Stomach (tissue), 4 donors: Measurements from ENCODE around the gene CCDC12.

Source experiments
- EP300 ChIP-seq: sonication (generic); formaldehyde crosslinking; IDR thresholded peaks from one replicate; pipeline ENCODE4 v1.6.1; 2017; ENCODE audit warnings: antibody characterized with exemption
- POLR2A ChIP-seq, 4 donors: fragments of 450-650 bp; IDR thresholded peaks; one replicate each; pipeline ENCODE4 v1.6.1; 2016; ENCODE audit warnings: antibody characterized with exemption in 4 of 4, control low read depth in 2 of 4, mild to moderate bottlenecking in 1 of 4, moderate library complexity in 1 of 4
- TF ChIP-seq, protein P1 (sequence below), 7 experiments: fragments of 450-650 bp in 4 of 7; fragments of 200-600 bp in 3 of 7; sonication (generic) in 3 of 7; IDR thresholded peaks; one replicate each; pipeline ENCODE4 v1.5.1; 2016 to 2019; ENCODE audit warnings: antibody characterized with exemption in 7 of 7, control low read depth in 2 of 7, mild to moderate bottlenecking in 1 of 7

DNA sequence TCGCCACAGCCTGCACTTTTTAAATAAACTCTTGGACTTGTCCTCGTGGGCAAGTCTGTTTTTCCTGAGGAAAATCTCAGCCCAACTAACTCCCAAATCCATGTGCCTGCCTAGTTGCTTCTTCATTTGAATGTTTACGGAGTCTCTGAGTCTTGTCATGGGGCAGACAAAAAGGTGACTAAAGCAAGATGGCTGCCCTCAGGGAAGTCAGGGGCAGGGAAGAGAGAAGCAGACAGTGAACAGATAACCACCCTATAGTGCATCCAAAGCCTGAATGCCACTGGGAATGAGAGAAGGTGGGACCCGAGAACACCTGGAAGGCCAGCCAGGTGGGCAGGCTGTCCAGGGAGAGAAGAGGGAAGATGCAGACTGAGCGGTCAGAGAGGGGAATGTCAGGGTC, 21.4 kb downstream of the CCDC12 start:
- TF ChIP-seq EP300 (no peak), POLR2A (IDR thresholded peaks at IDR 0.05) (no peak)
- TF ChIP-seq, protein P1, sequence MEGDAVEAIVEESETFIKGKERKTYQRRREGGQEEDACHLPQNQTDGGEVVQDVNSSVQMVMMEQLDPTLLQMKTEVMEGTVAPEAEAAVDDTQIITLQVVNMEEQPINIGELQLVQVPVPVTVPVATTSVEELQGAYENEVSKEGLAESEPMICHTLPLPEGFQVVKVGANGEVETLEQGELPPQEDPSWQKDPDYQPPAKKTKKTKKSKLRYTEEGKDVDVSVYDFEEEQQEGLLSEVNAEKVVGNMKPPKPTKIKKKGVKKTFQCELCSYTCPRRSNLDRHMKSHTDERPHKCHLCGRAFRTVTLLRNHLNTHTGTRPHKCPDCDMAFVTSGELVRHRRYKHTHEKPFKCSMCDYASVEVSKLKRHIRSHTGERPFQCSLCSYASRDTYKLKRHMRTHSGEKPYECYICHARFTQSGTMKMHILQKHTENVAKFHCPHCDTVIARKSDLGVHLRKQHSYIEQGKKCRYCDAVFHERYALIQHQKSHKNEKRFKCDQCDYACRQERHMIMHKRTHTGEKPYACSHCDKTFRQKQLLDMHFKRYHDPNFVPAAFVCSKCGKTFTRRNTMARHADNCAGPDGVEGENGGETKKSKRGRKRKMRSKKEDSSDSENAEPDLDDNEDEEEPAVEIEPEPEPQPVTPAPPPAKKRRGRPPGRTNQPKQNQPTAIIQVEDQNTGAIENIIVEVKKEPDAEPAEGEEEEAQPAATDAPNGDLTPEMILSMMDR (IDR thresholded peaks at IDR 0.05), result no peak
